Liver (tissue), 9 donors: ENCODE data around the gene NXPH2. TPM values are rescaled to one million over a fixed set of nuclear protein-coding genes. Genes with fewer than 3 reads are reported as not detected.

Source experiments
- DNase-seq: peaks from one replicate; pipeline ENCODE4 v3.0.0-alpha.2; 2017; ENCODE audit warnings: low spot score
- H3K27ac ChIP-seq, 2 donors: one replicate each; pipeline ENCODE4 v1.7.0; 2013; ENCODE audit warnings: inconsistent platforms in 2 of 2, low read length in 2 of 2, control low read depth in 1 of 2, low read depth in 1 of 2, mild to moderate bottlenecking in 1 of 2
- H3K27me3 ChIP-seq, 4 donors: one replicate each; pipeline versions ENCODE4 v1.6.1 to v1.7.0; 2013; ENCODE audit warnings: low read length in 3 of 4, inconsistent platforms in 1 of 4, mild to moderate bottlenecking in 1 of 4, moderate library complexity in 1 of 4; ENCODE audit not compliant: control insufficient read depth in 4 of 4, insufficient read depth in 4 of 4
- H3K36me3 ChIP-seq, 4 donors: one replicate each; pipeline versions ENCODE4 v1.6.1 to v1.7.0; 2013; ENCODE audit warnings: low read length in 3 of 4, mild to moderate bottlenecking in 3 of 4, low read depth in 1 of 4, moderate library complexity in 1 of 4; ENCODE audit not compliant: control insufficient read depth in 4 of 4, insufficient read depth in 3 of 4
- H3K4me1 ChIP-seq, 4 donors: one replicate each; pipeline versions ENCODE4 v1.6.1 to v1.7.0; 2013; ENCODE audit warnings: low read length in 3 of 4, mild to moderate bottlenecking in 3 of 4, moderate library complexity in 1 of 4; ENCODE audit not compliant: control insufficient read depth in 4 of 4, insufficient read depth in 4 of 4
- H3K4me3 ChIP-seq, 3 donors: one replicate each; pipeline versions ENCODE4 v1.6.1 to v1.7.0; 2013; ENCODE audit warnings: low read length in 3 of 3, control low read depth in 1 of 3, low read depth in 1 of 3, mild to moderate bottlenecking in 1 of 3
- H3K9ac ChIP-seq, 2 donors: one replicate each; pipeline ENCODE4 v1.7.0; 2013; ENCODE audit warnings: low read length in 2 of 2, mild to moderate bottlenecking in 2 of 2, moderate library complexity in 2 of 2, control low read depth in 1 of 2, low read depth in 1 of 2
- H3K9me3 ChIP-seq, 4 donors: one replicate each; pipeline versions ENCODE4 v1.6.1 to v1.7.0; 2013; ENCODE audit warnings: low read length in 3 of 4; ENCODE audit not compliant: control insufficient read depth in 4 of 4
- ATF3 ChIP-seq: IDR thresholded peaks from 2 replicates; pipeline ENCODE4 v1.6.1; 2016; ENCODE audit warnings: antibody characterized with exemption
- CTCF ChIP-seq: fragments of 150-350 bp; IDR thresholded peaks from 2 replicates; pipeline ENCODE4 v1.5.1; 2017; ENCODE audit warnings: improper control_type of control experiment, low read depth, low read length; ENCODE audit not compliant: missing input control
- EGR1 ChIP-seq, 2 donors: IDR thresholded peaks; 2 replicates each; pipeline ENCODE4 v1.6.1; 2016 to 2018; ENCODE audit warnings: antibody characterized with exemption in 2 of 2, low read depth in 2 of 2
- FOXA1 ChIP-seq: IDR thresholded peaks from 2 replicates; pipeline ENCODE4 v1.6.1; 2016; ENCODE audit warnings: antibody characterized with exemption
- GABPA ChIP-seq, 2 donors: IDR thresholded peaks in 1 of 2; conservative IDR thresholded peaks in 1 of 2; 2 replicates each; pipeline ENCODE4 v1.6.1; 2016; ENCODE audit warnings: antibody characterized with exemption in 2 of 2, mild to moderate bottlenecking in 1 of 2, moderate library complexity in 1 of 2
- HNF4A ChIP-seq, 2 donors: conservative IDR thresholded peaks; 2 replicates each; pipeline ENCODE4 v1.6.1; 2016; ENCODE audit warnings: antibody characterized with exemption in 2 of 2, mild to moderate bottlenecking in 2 of 2
- HNF4G ChIP-seq: IDR thresholded peaks from 2 replicates; pipeline ENCODE4 v1.6.1; 2016; ENCODE audit warnings: antibody characterized with exemption
- JUND ChIP-seq, 2 donors: IDR thresholded peaks; 2 replicates each; pipeline ENCODE4 v1.6.1; 2016; ENCODE audit warnings: antibody characterized with exemption in 2 of 2
- NR2F2 ChIP-seq: IDR thresholded peaks from 2 replicates; pipeline ENCODE4 v1.6.1; 2016; ENCODE audit warnings: antibody characterized with exemption
- RAD21 ChIP-seq, 2 donors: IDR thresholded peaks; 2 replicates each; pipeline ENCODE4 v1.6.1; 2016; ENCODE audit warnings: antibody characterized with exemption in 2 of 2, mild to moderate bottlenecking in 2 of 2
- REST ChIP-seq: IDR thresholded peaks from 2 replicates; pipeline ENCODE4 v1.6.1; 2016; ENCODE audit warnings: antibody characterized with exemption, mild to moderate bottlenecking
- RXRA ChIP-seq, 2 donors: IDR thresholded peaks; 2 replicates each; pipeline ENCODE4 v1.6.1; 2017 to 2018; ENCODE audit warnings: antibody characterized with exemption in 2 of 2, mild to moderate bottlenecking in 1 of 2
- SP1 ChIP-seq: IDR thresholded peaks from 2 replicates; pipeline ENCODE4 v1.6.1; 2018; ENCODE audit warnings: antibody characterized with exemption, mild to moderate bottlenecking
- TAF1 ChIP-seq: conservative IDR thresholded peaks from 2 replicates; pipeline ENCODE4 v1.6.1; 2016; ENCODE audit warnings: antibody characterized with exemption, mild to moderate bottlenecking
- YY1 ChIP-seq: IDR thresholded peaks from 2 replicates; pipeline ENCODE4 v1.6.1; 2016; ENCODE audit warnings: antibody characterized with exemption, mild to moderate bottlenecking
- ZBTB33 ChIP-seq: IDR thresholded peaks from 2 replicates; pipeline ENCODE4 v1.6.1; 2016; ENCODE audit warnings: antibody characterized with exemption
- WGBS: extraction: QIAGEN DNeasy Blood & Tissue Kit; methylation state at CpG from one replicate; pipeline ENCODE4 v1.1.7; 2013; 5-methylcytosine and 5-hydroxymethylcytosine counted together
- polyA plus RNA-seq, 2 donors: library from polyadenylated mRNA; stranded (reverse) in 1 of 2; unstranded in 1 of 2; fragments of 200-250 nt in 1 of 2; fragments of >200 nt in 1 of 2; fragmentation: Nextera tagmentation in 1 of 2; extraction: Ambion mirVana in 1 of 2; gene quantifications; one replicate each; pipeline versions ENCODE4 v1.2.1 to v1.2.3, GENCODE V29; 2013 to 2015
- total RNA-seq, 2 donors: library from RNA; depleted of rRNA; stranded (reverse); fragments of >200 nt; gene quantifications; one replicate each; pipeline ENCODE4 v1.2.3, GENCODE V29; 2014
- donor health status: healthy.
- donor health status: healthy.
- donor health status: healthy.
- donor health status: healthy.
- donor health status: healthy.

Gene NXPH2
- total and polyA plus RNA-seq, 4 donors = 0.15 to 0.19 TPM; not detected in 2

- Histone ChIP-seq H3K9me3 (no peaks in the 10 kb centered on the region), H3K27me3 (peaks cover 7 to 15% (median 9%) of the 10 kb centered on the region in 4 donors), H3K9ac (no peak overlapping the region), H3K4me3 (no peak overlapping the region), H3K4me1 (peaks cover 11 to 17% (median 12%) of the 10 kb centered on the region in 4 donors), H3K27ac (no peak overlapping the region), H3K36me3 (no peaks in the 10 kb centered on the region)
- no peak for TF ChIP-seq HNF4G
- TF ChIP-seq TAF1 = no peak
- no peak for TF ChIP-seq CTCF
- no peak for TF ChIP-seq EGR1 (IDR thresholded peaks at IDR 0.05; ENCODE audit: low read depth in 2 of 2)
- no peak for TF ChIP-seq YY1
- no peak for TF ChIP-seq HNF4A (conservative IDR thresholded peaks at IDR 0.05)
- TF ChIP-seq REST = no peak
- TF ChIP-seq SP1 = no peak
- no peak for TF ChIP-seq GABPA (IDR thresholded peaks at IDR 0.05 in 1 of 2, conservative IDR thresholded peaks at IDR 0.05 in 1 of 2)
- no peak for TF ChIP-seq FOXA1
- TF ChIP-seq RAD21 (IDR thresholded peaks at IDR 0.05) = no peak
- no peak for TF ChIP-seq ATF3
- TF ChIP-seq JUND (IDR thresholded peaks at IDR 0.05) = no peak
- no peak for TF ChIP-seq NR2F2
- TF ChIP-seq ZBTB33 = no peak
- no peak for TF ChIP-seq RXRA (IDR thresholded peaks at IDR 0.05)
- no peak for DNase-seq
- WGBS = 40% methylated on average over 2 of the region's 2 CpGs
Measured at GRCh38 chr2:138777996-138778395, 2.2 kb downstream of the NXPH2 start.

GRCh38 chr2:138775736-138776135 lies 4.5 kb downstream of the NXPH2 start:
- TF ChIP-seq HNF4G = no peak
- peaks cover 11 to 17% (median 12%) of the 10 kb centered on the region in 4 donors for H3K4me1 ChIP-seq
- 58% methylated on average over 4 of the region's 4 CpGs for WGBS
- DNase-seq = no peak
- H3K9me3 ChIP-seq = no peaks in the 10 kb centered on the region
- H3K27me3 ChIP-seq = peaks cover 3 to 9% (median 6%) of the 10 kb centered on the region in 4 donors
- no peaks in the 10 kb centered on the region for H3K36me3 ChIP-seq
- no peak overlapping the region for H3K9ac ChIP-seq
- H3K27ac ChIP-seq = no peak overlapping the region
- H3K4me3 ChIP-seq = no peak overlapping the region
